ENCODE results near the gene TARBP1.

The TARBP1 gene

DNA sequence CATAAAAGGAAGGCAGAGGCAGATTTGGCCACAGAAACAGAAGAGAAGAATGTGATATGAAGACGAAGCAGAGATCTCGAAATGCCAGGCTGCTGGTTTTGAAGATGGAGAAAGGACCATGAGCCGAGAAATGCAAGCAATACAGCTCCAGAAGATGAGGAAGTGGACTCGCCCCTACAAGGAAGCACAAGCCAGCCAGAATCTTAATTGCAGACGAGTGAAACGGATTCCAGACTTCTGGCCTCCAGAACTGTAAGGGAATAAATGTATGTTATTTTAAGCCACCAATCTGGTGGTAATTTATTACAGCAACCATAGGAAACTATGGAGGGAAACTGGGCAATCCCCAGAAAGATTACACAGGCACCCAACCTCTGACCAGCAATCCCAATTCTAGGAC, 24.1 kb downstream of the TARBP1 start:
- DNase-seq: no peak

DNA sequence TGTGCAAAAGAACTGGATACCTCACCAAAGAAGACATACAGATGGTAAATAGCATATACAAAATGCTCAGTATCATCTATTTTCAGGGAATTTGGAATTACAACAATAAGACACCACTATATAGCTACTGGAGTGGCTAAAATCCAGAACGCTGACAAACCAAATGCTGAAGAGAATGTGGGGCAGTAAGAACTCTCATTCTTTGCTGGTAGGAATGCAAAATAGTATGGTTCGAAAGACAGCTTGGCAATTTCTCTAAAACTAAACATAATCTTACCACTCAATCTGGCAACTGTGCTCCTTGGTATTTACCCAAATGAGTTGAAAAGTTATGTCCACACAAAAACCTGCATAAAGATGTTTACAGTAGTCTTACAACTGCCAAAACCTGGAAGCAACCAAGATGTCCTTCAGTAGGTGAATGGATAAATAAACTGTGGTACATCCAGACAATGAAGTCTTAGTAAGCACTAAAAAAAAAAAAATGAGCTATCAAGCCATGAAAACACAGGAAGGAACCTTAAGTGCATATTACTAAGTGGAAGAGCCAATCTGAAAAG, 26.5 kb downstream of the TARBP1 start:
- no peak for DNase-seq

DNA sequence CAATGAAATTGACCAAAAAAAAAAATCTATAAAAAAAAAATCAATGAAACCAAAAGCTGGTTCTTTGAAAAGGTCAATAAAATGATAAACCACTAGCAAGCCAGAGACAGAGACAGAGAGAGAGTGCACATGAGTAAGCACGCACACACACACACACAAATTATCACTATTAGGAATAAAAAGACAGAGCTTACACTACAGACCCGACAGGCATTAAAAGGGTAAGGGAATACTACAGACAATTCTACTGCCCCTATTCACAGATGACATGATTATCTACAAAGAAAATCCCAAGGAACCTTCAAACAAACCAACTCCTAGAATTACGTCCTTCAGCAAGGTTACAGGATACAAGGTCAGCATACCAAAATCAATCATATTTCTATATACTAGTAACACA, 38.6 kb downstream of the TARBP1 start:
- no peak for DNase-seq

DNA sequence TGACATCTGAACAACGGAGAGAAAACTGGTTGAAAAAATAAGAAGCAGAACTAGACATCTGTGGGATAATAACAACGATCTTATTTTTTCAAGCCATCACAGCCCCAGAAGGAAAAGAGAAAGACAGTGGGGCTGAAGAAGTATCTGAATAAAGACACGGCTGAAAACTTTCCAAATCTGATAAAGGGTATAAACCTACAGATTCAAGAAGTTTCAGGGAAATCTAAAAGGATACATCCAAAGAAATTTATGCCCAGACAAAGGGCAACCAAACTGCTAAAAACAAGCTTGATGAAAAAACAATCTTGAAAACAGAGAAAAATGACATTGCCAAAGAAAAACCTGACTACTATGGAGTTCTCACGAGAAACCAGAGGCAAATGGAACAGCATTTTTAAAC, 40.4 kb downstream of the TARBP1 start:
- no peak for DNase-seq

DNA sequence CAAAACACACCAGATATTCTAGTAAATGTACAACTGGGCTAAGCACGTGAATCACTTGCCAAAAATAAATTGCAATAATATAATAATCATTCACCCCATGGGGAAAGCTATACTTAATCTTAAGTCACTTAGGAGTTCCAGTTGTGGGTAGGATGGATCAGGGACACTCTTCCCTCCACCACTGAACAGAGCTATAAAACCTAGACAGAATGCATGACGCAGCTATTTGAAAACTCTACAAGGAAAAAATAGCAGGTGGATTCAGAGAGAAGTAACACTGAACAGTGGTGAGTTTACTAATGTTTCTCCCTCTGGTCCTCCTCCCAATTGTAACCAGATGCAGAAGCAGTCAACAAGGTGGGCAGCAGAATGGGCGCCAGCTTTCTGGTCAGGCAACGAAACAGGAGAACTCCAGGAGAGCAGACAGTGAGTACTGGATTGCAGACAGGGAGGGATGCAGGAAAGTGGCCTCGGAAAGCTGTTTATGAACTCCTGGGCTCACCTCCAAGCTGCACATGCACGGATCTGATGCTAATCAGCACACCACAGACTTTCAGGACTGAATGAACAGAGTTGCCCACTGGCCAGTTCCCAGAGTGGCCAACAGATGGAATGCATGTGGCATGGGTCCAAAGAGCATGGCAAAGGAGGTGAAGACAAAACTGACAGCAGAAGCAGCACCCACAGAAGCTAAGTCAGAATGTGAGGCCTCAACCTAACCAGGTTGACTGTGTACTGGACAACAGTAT, 41.4 kb downstream of the TARBP1 start:
- no peak for DNase-seq

DNA sequence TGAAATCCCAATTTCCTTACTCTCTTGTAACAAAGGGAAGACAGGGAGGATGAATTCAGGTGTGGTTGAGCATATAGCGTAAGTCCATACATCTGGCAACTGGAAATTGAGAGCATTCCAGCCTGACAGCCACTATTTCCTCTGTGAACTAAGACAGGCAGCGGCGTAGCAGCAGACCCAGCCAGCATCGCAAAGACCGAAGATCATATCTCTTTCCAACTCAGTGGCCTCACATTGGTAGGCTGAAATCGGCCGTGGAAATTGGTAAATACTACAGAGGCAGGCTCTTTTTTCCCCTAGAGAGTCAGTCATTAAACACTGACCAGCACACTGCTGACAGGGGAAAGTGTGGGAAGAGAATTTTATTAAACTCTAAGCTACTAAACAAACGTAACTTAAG, 43.4 kb downstream of the TARBP1 start:
- DNase-seq: no peak

DNA sequence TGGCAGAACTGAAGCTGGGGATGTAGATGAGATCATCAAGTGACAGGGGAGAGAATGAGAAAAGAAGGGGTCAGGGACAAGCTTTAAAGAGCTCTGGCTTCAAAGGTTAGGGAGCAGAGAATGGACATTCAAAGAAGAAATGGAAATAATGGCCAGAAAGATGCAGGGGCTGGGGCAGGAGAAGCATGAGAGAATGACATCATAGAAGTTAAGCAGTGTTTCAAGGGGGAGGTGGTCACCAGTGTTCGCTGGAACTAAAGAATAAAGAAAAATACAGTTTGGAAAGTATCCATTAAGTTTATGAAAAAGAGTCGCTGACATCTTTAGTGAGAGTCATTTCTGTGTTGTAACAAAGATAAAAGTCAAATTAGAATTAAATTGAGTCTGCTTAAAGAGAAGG, 44.3 kb downstream of the TARBP1 start:
- DNase-seq: no peak

DNA sequence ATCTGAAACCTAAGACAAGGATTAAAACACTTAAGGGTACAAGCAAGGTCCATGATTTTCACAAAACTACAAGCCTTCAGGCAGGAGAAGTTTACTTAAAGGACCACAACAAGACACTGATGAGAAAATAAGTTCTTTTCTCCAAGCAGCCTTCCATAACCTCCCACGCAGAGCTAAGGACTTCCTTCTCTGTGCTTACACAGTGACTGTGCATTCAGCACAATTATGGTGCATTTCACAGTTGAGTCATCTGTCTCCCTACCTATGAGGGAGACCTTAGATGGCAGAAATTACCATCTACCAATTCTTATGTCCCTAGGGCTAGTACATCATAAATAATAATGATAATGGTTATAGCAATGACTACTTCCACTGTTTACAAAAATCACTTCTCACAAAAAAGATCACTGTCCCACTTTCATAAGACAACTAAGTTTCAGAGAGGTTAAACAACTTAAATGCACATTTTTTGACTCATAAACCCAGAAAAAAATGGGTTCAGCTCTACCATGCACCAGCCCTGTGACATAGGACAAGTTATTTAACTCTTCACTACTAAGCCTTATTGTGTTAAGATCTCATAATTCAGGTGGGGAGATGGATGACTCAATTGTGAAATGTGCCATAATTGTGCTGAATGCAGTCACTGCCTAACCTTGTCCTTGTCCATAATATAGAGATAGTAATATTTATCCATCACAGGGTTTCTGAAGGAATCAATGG, 45.3 kb downstream of the TARBP1 start:
- peak in 1 of 56 donors; percentile 2 for DNase-seq

DNA sequence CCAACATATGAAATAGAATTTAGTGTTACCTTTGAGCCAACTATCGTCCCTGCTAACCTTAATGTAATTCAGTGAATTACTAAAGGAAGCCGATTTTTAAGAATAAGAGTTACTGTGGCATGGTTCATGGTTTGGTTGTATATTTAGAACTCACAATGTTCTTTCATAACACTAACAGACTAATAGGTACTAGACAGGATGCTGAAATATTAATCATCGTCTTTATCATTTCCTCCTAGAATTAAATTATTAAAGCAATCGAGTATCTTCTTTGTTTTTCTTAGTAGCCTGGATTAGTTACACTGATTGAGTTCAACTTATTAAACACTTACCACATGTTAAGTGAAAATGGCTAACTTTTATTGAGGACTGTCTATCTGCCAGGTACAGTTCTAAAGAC, 47.7 kb downstream of the TARBP1 start:
- DNase-seq: no peak

DNA sequence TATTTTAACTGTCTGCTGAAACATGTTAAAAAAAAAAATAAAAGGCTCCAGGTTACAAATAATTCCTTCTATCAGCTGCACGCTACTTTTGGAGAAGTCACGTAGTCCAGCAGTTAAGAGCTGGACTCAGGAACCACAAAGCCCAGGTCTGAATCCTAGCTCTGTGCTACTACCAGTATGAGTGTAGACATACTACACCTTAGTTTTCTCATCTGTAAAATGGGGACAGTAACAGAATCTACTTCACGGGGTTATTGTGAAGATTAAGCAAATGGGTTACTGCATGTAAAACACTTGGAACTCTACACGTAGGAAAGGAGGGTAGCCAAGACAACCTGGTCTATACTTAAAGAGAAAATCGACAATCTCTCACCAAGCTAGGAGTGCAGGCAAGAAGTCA, 48.3 kb downstream of the TARBP1 start:
- DNase-seq: no peak

DNA sequence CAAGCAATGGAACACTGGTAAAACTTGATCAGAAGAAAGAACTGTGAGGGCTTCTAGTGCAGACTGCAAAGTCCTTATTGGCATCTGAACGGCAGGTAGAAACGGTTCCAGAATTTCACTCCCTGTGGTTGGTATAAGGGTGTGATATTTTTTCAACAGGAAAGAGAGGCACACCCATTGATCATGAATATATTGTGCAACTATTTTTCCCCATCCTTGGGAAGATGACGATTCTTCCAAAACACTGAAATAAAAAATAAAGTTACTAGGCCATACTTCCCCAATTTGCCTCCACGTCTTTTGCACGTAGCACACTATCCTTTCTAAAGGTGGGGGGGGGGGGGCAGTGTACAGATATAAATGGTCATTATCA, 49.6 kb downstream of the TARBP1 start:
- no peak for DNase-seq

DNA sequence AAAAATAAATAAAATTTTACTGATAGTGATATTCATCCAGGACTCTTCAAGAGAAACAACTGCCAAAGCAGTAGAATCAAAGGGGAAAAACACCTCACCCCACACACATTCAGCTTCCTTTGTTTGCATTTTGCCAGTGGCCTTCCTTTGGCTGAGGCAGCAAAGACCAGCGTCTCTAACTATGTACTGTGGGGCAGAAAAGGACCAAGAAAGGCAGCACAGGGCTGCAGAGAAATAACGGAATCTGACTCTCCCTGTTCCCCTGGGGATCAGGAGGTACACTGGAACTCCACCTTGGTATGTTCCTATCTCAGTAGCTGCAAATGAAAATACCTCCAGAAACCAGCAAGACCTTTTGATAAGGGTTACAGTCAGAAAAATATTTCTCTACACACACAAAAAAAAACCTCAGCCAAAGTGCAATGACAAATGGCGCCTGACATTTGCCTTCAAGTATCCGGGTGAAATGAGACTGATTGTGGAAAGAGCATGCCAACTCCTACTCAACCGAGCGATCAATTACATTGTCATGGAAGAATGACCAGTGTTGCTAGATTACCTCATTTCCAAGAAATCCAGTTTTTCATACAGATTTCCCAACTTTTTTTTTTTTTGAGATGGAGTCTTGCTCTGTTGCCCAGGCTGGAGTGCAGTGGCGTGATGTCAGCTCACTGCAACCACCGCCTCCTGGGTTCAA, 50.9 kb downstream of the TARBP1 start:
- DNase-seq: no peak

DNA sequence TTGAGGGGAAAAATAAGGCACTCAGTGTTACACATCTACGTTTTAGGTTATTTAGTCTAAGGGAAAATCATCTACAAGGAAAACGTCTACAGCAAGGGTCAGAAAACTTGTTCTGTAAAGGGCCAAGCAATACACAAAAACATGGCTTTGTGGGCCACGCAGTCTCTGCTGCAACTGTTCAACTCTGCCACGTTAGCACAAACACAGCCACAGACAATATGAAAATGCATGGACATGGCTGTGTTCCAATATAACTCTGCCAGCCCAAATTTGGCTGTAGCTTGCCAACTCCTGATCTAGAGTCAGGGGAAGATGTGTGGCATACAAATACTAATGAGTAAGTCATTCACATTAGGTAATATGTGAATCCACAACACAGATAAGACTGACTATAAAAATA, 65.0 kb downstream of the TARBP1 start:
- DNase-seq: no peak

DNA sequence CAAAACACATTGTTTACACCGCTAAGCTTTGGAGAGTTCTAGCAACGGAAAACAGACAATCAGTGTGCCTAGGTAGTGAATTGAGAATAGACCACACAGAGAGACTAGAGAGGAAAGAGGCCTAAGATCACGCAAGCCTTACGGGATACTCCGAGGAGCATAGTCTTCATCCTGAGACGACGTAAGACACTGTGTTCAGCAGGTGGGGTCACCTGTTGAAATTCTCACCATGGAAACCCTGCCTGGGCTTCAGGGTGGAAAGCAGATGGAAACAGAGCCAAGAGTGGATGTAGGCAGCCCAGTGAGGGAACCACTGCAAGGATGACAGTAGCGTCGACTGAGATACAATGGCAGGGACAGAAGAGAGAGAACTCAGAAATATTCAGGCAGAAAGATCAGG, 65.5 kb downstream of the TARBP1 start:
- no peak for DNase-seq

DNA sequence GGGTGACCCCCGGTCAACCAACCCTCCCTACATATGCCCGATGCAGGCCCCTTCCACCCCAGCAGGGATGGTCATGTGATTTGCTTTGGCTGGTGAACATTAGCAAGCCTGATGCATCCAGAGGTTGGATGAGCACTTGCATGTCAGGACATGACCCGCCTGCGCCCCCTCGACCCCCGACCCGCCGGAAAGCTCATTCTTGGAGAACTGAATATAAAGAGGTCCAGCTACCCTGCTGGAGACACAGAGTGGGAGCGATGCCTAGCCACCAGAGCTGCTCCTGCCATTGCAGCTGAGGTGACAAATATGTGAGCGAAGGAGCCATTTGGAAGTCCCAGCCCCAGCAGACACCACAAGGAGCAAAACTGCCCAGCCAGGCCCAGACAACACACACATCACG, 66.1 kb downstream of the TARBP1 start:
- DNase-seq: no peak

DNA sequence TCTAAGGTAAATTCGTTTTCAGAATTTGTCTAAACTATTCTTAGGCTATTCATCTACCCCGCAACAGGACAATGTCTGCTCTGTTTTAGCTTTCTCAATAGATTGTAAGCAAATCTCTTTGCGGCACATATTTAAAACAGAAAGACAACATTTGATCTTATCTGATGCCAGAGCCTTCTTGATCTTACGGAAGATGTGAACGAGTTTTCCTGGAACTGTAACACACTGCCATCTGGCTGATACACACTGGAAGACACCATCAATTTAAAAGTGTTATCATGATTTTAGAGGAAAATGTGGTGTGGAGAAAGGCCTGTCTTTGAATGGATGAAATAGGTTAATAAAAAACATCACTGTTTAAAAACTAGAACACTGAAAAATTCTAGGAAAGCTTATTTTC, 69.7 kb downstream of the TARBP1 start:
- DNase-seq: peak in 2 of 56 donors; percentile 2 to 20

DNA sequence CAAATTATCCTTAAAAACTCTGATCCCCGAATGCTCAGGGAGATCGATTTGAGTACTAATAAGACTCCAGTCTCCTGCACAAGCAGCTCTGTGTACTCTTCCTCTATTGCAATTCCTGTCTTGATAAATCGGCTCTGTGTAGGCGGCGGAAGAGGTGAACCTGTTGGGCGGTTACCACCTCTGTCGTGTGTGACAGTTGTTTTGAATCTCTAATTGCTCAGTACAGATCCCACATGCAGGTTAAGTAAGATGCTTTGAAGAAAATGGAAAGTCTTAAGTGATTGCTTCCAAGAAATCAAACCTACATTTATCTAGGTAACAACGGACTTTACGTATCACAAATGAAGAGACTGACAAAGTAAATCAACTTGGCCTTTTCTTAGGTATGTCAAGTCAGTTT, 70.2 kb downstream of the TARBP1 start:
- peak in 31 of 56 donors; percentile 2 to 75 (median 28) for DNase-seq

DNA sequence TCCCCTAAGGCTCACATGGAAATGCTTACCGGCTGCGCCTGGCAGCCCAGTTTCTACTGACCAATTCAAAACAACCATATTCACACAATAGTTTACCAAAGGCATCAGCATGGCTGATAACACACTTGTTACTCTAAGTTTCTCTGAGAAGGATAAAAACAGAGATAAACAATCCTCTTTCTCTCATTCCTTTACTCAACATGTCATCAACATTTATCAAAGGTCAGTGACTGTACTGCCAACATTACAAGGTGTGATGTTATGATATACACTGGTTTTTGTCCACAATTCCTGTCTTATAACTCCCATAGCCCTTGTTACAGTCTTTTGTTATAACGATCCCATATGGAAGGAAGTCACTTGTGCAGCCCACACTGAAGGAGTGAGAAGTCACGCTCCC, 72.1 kb downstream of the TARBP1 start:
- no peak for DNase-seq

DNA sequence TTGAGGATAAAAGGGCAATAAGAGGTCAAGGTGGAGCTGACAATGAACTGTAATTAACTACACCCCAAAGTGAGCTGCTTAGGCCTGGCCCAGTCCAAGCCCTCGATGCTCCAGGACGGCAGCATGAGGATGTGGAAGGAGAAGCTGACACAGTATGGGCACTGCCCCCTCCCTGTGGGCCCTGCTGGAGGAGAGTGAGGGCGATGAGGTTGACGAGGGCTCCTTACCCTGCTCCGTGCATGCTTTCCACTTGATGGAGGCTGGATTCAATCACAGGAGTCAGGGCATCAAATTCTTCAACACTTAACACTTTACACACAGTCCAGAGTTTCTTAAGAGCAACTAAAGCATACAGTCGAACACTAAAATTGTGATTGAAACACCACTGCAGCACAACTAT, 73.3 kb downstream of the TARBP1 start:
- DNase-seq: no peak

DNA sequence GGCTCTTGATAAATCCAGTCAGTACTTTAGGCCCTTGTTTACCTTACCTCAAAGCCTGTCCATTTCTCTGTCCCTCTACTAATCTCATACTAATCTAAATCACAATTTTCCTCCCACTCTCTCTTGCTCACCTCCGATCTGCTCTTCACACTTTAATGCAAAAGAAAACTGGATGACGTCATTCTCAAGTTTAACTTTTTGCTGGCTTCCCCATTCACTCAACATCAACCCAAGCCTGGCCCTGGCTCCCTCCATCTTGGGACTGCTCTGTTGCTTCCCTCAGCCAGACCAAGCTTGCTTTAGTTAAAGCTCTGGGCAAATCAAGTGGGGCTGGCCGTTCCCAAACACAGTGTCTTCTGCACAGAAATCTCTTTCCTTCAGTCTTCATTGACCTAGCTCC, 76.0 kb downstream of the TARBP1 start:
- DNase-seq: no peak

DNA sequence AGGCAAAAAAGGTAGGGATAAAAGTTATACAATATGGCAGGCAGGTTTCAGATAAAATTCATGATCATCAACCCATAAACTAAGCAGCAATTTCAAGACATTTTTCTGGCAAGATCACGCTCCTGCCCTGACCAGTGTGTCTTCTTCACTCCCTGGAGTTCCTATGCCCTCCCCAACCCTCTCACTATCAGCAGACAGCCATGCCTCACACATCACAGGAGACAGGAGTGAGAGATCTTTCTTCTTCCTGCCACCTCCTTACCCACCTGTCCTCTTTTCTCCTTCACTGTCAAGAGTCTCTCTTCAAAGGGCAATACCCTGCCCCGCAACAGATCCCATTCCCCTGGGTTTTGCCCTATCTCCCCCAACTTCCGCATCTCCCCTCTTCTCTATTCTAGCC, 77.3 kb downstream of the TARBP1 start:
- DNase-seq: no peak

DNA sequence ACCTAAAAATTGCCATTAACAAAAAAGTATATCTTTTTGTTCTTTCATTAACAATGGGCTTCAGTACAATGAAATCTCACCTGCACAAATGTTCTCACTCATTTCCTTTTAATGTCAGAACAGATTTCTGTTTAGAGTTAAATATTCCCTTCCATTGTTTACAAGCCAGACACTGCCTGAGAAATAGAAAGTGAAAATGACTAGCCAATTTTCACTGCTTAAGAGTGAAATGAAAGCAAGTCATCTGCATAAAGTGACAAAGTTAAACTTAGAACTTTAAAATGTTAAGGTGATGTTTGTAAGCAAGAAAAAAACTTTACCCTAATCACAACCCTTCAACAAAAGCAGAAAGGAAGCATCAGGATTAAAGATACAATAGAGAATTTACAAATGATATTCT, 78.2 kb downstream of the TARBP1 start:
- no peak for DNase-seq
